NCI-H2171 treated with DMSO at 0.1 percent for 48 hours (cell line): ENCODE measurements around the gene MAP3K7CL.
A peak's percentile ranks its signal among the peaks of the same experiment; 100 is the strongest.
"Not testable (repeated sequence)": the region's sequence is repeated elsewhere in the genome, so short reads cannot be mapped to it uniquely, and the experiment has no call there.

Experiments
- DNase-seq: peaks from one replicate; lab custom pipeline; 2025; lab: John Stamatoyannopoulos, UW

The MAP3K7CL gene

DNA sequence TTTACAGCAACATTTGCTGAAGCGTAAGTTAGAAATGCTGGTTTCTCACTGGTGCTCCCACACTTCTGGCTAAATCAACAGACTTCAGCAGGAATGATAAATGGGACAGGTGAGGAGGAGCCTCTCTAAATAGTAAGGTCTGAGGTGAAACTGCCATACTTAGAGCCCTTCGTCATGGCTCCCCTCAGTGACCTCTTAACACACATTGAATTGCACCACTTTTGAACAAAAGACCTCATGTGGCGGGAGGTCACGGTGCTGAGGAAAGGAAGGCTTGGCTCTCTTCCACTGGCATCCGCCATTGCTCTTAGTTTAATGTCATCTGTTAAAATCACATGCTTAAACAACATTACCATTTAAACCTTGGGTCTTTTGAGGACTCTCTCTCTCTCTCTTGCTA, 3.4 kb downstream of the MAP3K7CL start:
- DNase-seq: no peak

- no peak for DNase-seq
These were observed 5.0 kb downstream of the MAP3K7CL start for GRCh38 chr21:29135481-29135880.

DNA sequence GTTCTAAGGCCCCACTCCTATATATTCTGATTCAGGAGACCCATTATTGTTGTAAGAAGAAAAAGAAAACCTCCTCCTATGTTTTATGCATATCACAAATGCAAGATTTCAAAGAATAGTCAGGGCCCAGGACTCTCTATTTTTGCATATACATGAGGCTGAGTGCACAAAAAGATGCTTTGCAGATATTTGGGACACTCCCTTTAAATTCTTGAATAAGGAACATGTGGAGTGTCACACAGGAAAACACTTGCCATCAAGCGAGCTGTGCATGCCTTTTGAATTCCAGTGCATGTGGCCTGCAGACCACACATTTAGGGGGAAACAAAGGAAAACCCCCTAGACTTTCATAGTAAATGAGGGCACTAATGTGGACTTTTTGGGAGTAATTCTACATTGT, 5.6 kb downstream of the MAP3K7CL start:
- DNase-seq: no peak

DNA sequence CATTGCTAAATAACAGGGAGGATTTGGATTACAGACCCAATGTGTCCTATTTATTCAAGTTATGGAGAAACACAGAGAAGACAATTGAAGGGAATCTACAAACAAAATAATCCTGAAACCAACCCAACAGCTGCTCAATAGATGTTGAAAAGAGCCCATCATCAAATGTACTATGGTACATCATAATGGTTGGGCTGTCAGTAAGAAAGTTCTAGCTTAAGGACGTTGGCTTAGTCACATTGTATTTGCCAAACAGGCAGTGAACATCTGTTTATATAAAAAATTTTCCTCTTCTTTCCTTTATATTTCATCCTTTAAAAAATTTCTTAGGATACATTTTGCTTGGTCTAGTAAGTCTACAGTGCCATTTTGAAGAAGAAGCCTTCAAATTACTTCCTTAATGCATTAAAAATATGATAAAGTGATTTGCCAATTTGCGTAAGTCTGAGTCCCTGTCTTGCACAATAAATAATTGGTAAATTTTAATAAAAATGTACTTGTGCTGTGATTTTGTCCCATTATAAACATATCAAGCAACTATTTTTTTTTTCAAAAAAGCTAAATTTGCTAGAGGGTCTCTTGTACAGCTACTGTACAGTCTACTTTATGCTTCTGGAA, 14.4 kb downstream of the MAP3K7CL start:
- no peak for DNase-seq

DNA sequence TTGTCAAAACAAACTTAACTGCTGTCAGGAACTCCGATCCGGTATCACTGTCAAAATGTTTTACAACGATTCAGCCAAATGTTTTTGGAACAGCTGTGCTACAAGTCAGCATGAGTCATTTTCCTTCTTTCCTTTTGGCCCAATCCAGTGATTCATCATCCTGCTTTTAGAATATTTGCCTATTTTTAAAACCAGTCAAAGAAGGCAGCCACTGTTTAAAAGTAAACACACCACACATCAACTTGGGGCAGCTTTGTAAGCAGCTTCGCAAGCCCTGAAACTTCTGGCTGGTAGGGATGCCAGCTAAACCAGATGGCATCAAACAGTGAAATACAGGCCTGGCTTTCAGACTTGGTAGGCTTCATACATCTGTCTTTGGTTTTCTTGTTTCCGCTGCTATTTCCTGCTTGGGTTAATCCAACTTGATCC, 14.9 kb downstream of the MAP3K7CL start:
- peak; percentile 85 for DNase-seq

- peak; percentile 69 for DNase-seq
These were observed 15.5 kb downstream of the MAP3K7CL start for GRCh38 chr21:29145852-29146453.

DNA sequence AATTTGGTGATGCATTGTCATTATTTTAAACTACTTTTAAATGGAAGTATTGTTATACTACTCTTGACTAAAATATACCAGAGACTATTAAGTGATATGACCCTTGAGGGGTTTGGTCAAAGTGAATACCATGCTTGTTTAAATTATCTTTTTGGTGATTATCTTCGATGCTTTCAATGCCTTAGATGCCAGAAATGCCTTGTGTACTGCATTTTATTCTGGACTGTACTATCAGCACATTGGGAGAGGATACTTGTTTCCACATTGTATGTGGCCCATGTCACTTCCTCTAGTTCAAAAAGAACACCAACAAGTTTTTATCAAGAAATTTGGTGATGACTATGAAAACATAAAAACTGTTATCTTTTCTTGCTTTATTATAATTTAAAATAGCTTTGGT, 16.3 kb downstream of the MAP3K7CL start:
- no peak for DNase-seq

GRCh38 chr21:29148530-29148929, 18.1 kb downstream of the MAP3K7CL start:
- DNase-seq: no peak

DNA sequence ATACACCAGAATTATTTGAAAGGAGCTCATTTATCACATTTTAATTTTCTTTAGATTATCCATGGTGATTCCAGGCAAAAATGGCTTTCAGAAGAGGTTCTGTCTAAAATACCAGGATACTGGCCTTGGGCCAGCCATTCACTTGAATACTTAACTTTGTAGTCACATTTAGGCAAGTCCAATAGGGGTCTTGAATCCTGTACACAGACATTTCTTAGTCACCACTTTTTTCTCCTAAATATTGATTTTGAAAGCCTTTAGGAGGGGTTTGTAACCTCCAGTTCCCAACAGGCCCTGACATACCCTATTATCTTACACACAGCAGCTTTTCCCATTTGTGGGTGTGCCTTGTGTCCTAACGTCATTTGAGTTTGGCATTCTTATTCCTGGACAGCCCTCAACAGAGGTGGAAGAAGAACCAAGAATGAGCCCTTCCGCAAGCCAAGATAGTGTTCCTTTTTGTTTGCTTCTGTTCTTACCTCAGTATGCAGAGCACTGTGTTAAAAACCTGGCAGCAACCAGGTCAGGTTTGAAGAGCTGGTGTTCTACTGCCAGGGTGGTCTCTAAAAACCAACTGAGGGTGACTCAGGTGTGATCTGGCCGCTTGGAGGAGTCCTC, 19.5 kb downstream of the MAP3K7CL start:
- DNase-seq: no peak

GRCh38 chr21:29151931-29152330, 21.5 kb downstream of the MAP3K7CL start:
- no peak for DNase-seq

- no peak for DNase-seq
These were observed 22.5 kb downstream of the MAP3K7CL start for GRCh38 chr21:29152916-29153315.

GRCh38 chr21:29154270-29154669, 23.8 kb downstream of the MAP3K7CL start:
- no peak for DNase-seq

DNA sequence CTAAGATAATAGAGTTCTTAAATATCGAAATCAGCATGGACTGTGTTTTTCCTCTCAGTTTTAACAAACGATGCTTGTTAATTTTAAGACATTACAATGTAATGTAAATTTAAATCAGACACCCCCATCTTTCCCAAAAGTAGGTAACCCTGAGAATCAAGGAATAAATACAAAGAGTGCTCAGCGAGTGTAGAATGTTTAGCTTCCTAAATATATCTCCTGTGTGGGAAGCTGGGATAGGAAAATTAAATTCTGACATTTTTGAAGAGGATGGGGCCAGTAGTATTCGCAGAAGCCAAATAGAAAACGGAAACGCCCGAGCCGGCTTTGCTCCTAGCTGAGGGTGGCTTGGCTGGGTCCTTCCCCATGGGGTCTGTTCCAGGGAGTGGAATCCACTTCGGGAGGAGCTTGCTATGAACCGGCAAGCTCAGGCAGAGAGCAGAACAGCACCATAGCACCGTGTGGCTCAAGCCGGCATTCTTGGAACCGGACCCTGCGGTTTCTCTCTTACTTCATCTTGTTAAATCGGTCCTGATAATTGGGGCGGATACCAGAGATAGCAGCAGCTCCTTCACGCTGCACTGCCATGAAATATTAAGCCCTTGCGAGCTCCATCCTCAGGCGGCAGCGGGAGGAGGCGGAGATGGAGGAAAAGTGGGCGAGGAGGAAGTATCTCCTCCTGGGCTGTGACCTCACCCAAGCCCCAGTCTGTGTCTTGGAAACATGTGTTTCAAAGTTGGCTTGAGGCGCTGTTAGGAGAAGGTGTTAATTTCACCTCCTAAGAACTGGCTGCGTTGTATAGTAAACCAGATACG, 24.9 kb downstream of the MAP3K7CL start:
- DNase-seq: no peak

GRCh38 chr21:29155933-29156260, 25.5 kb downstream of the MAP3K7CL start:
- DNase-seq: no peak

GRCh38 chr21:29157080-29157479, 26.6 kb downstream of the MAP3K7CL start:
- no peak for DNase-seq

DNA sequence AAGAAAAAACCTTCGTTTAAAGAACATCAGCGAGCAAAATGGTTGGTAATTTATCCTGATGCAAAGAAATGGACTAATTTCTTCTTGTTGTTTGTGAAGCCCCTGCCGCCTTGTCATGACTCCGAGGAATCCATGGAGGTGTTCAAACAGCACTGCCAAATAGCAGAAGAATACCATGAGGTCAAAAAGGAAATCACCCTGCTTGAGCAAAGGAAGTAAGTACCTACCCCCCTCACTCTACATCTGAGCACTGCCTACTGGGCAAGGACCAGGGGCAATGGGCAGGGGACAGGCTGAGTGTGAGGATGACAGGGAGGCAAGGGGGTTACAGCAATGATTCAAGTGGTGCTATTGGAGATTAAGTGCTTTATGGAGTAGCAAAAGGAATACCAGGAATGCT, 29.4 kb downstream of the MAP3K7CL start:
- no peak for DNase-seq

- DNase-seq: not testable (repeated sequence)
These were observed 32.4 kb downstream of the MAP3K7CL start for GRCh38 chr21:29162825-29163224.

DNA sequence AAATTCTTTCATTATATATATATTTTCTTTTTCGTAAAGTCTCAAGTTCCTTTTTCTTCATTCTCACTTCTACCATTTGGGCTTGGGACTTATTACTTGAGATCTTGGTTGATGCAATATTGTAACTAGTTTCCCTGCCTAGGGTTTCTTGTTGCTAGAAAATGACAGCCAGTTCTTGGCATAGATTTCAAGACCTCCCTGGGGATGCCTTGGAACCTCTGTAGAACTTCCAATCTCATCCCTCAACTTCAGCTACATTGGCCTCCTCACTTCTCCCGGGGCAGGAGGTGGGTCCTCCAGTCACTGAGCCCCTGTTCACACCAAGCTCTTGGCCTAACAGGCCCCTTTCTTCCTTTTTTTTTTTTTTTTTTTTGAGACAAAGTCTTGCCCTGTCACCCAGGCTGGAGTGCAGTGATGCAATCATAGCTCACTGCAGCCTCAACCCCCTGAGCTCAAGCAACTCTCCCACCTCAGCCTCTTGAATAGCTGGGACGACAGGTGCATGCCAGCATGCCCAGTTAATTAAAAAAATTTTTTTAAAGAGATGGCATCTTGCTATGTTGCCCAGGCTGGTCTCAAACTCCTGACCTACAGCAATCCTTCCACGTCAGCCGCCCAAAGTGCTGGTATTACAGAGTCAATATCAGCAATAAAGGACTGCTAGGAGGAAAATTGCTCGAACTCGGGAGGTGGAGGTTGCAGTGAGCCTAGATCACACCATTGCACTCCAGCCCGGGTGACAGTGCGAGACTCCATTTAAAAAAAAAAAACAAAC, 33.1 kb downstream of the MAP3K7CL start:
- DNase-seq: no peak

DNA sequence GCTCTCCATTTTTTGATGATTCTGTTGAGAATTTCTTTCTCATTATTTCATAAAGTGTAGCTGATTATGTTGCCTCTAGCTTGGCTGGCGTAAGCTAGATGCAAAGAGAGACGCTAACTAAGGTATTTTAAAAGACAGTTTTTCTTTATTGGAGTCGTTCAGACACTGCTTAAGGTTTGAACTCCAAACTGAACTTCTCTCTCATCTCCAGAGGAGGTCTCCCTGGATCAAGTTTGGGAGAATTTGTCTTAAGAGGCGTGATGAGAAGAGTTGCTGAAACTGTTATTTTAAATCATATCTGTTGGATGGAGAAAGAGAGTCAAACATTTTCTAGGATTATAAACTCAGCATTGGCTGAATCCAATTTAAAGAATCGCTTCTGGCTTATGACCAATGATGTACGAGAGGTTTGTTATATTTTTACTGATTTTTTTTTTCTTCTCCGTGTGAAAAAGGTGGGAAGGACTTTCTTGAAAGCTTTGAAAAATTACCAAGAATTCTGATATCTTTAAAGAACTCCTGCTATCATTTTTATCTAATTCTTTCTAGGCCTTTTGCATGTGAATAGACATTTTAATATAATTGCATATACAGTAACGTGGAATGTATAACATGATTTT, 34.0 kb downstream of the MAP3K7CL start:
- DNase-seq: peak; percentile 54

DNA sequence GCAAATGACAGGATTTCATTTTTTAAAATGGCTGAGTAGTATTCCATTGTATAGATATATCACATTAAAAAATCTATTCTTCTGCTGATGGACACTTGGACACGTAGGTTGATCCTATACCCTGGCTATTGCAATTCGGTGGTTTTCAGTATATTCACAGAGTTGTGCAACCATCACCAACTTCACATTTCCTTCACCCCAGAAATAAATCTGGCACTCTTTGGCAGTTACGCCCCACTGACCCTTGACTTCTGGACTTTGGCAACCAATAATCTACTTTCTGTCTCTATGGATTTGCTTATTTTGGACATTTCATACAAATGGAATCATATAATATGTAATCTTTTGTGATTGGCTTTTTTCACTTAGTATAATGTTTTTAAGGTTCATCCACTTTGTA, 35.9 kb downstream of the MAP3K7CL start:
- DNase-seq: no peak

GRCh38 chr21:29166853-29167252, 36.4 kb downstream of the MAP3K7CL start:
- peak; percentile 82 for DNase-seq

DNA sequence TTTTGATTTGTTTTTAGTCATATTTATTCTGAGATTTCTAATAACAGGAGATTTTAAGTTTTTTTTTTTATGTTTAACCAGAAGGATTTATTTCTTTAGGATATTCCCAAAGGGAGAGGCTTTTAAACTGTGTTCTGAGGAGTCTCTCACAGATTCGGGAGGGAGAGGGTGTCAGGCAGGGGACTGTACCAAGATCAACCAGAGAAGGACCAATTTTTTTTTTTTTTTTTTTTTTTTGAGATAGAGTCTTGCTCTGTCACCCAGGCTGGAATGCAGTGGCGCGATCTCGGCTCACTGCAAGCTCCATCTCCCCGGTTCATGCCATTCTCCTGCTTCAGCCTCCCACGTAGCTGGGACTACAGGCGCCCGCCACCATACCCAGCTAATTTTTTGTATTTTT, 37.0 kb downstream of the MAP3K7CL start:
- peak; percentile 20 for DNase-seq
